HCT116 (cell line): ENCODE measurements around the gene INPP5D.

Experiments
- ATF3 ChIP-seq: IDR thresholded peaks from 2 replicates; pipeline ENCODE4 v1.6.1; 2012
- CTCF ChIP-seq, 3 experiments: fragments of 200-600 bp in 1 of 3; sonication (generic) in 1 of 3; IDR thresholded peaks in 2 of 3; conservative IDR thresholded peaks in 1 of 3; 2 replicates each; pipeline ENCODE4 v1.5.1; 2012 to 2017; ENCODE audit warnings: low read depth in 2 of 3, low read length in 2 of 3, antibody characterized with exemption in 1 of 3, borderline replicate concordance in 1 of 3, control low read depth in 1 of 3, mild to moderate bottlenecking in 1 of 3, mixed read lengths in 1 of 3, mixed run types in 1 of 3, moderate library complexity in 1 of 3; ENCODE audit not compliant: insufficient read depth in 1 of 3
- EZH2phosphoT487 ChIP-seq: fragments of 200-600 bp; IDR thresholded peaks from 2 replicates; pipeline ENCODE4 v1.6.1; 2018; ENCODE audit warnings: antibody characterized with exemption, borderline replicate concordance
- JUND ChIP-seq: IDR thresholded peaks from 2 replicates; pipeline ENCODE4 v1.6.1; 2012
- MAX ChIP-seq: IDR thresholded peaks from 2 replicates; pipeline ENCODE4 v1.6.1; 2012
- POLR2A ChIP-seq: IDR thresholded peaks from 2 replicates; pipeline ENCODE4 v1.7.0; 2011; ENCODE audit warnings: borderline replicate concordance; ENCODE audit not compliant: insufficient read depth, insufficient read length; ENCODE audit errors: extremely low read depth
- POLR2AphosphoS5 ChIP-seq: IDR thresholded peaks from 2 replicates; pipeline ENCODE4 v1.6.1; 2011; ENCODE audit warnings: mild to moderate bottlenecking, low read depth, low read length, moderate library complexity
- REST ChIP-seq: IDR thresholded peaks from 2 replicates; pipeline ENCODE4 v1.6.1; 2012; ENCODE audit warnings: low read depth
- SIN3A ChIP-seq: IDR thresholded peaks from 2 replicates; pipeline ENCODE4 v1.6.1; 2012; ENCODE audit warnings: low read depth
- SP1 ChIP-seq: IDR thresholded peaks from 2 replicates; pipeline ENCODE4 v1.6.1; 2012; ENCODE audit warnings: low read depth
- SRF ChIP-seq: IDR thresholded peaks from 2 replicates; pipeline ENCODE4 v1.6.1; 2012; ENCODE audit warnings: low read depth
- TCF7L2 ChIP-seq: IDR thresholded peaks from 2 replicates; pipeline ENCODE4 v1.7.0; 2011; ENCODE audit warnings: borderline replicate concordance, inconsistent platforms; ENCODE audit not compliant: insufficient read depth, insufficient read length; ENCODE audit errors: extremely low read depth

GRCh38 chr2:233248999-233249398 lies 188.9 kb downstream of the INPP5D start:
- TF ChIP-seq POLR2A (no peak), JUND (no peak), CTCF (IDR thresholded peaks at IDR 0.05 in 2 of 3, conservative IDR thresholded peaks at IDR 0.05 in 1 of 3; ENCODE audit: borderline replicate concordance in 1 of 3, insufficient read depth in 1 of 3, low read depth in 2 of 3, low read length in 2 of 3) (no peak), SP1 (no peak), TCF7L2 (no peak), REST (no peak), SRF (no peak), SIN3A (no peak), MAX (no peak), EZH2phosphoT487 (no peak), POLR2AphosphoS5 (no peak), ATF3 (no peak)
